Right lobe of liver (tissue), 6 donors: ENCODE data around the gene PCYOX1L. TPM values are rescaled to one million over a fixed set of nuclear protein-coding genes. Genes with fewer than 3 reads are reported as not detected.

Experiments
- ATAC-seq, 4 donors: fragments of 200-7000 bp; cut with Tn5 transposase; one replicate each; pipeline ENCODE4 v1.9.1; 2020; ENCODE audit warnings: mild to moderate bottlenecking in 4 of 4, moderate library complexity in 4 of 4
- DNase-seq, 3 donors: peaks; one replicate each; pipeline ENCODE4 v3.0.0-alpha.2; 2020
- H3K27ac ChIP-seq, 3 donors: fragments of 200-600 bp; one replicate each; pipeline ENCODE4 v1.8.0; 2022
- H3K27me3 ChIP-seq, 2 donors: fragments of 200-600 bp; one replicate each; pipeline ENCODE4 v1.8.0; 2022
- H3K36me3 ChIP-seq, 4 donors: fragments of 200-600 bp; sonication (generic) in 1 of 4; one replicate each; pipeline versions ENCODE4 v1.5.1 to v1.8.0; 2017 to 2022; ENCODE audit warnings: control low read depth in 1 of 4
- H3K4me1 ChIP-seq, 4 donors: fragments of 200-600 bp; sonication (generic) in 1 of 4; one replicate each; pipeline versions ENCODE4 v1.5.1 to v1.8.0; 2017 to 2022; ENCODE audit warnings: control low read depth in 1 of 4
- H3K4me3 ChIP-seq, 3 donors: fragments of 200-600 bp; one replicate each; pipeline ENCODE4 v1.8.0; 2022
- H3K9me3 ChIP-seq, 4 donors: fragments of 200-600 bp; sonication (generic) in 1 of 4; one replicate each; pipeline versions ENCODE4 v1.5.1 to v1.8.0; 2017 to 2022; ENCODE audit warnings: control low read depth in 1 of 4
- CTCF ChIP-seq, 4 donors: fragments of 200-600 bp in 3 of 4; fragments of 450-650 bp in 1 of 4; IDR thresholded peaks; one replicate each; pipeline versions ENCODE4 v1.5.1 to v1.8.0; 2016 to 2022; ENCODE audit warnings: antibody characterized with exemption in 4 of 4, mild to moderate bottlenecking in 2 of 4
- POLR2A ChIP-seq: fragments of 450-650 bp; IDR thresholded peaks from one replicate; pipeline ENCODE4 v1.6.1; 2017; ENCODE audit warnings: antibody characterized with exemption, mild to moderate bottlenecking
- WGBS: methylation state at CpG from one replicate; pipeline ENCODE4 v1.1.6; 2018; ENCODE audit warnings: low coverage, low lambda C conversion rate; ENCODE audit not compliant: insufficient coverage; ENCODE audit errors: missing lambda C conversion rate; 5-methylcytosine and 5-hydroxymethylcytosine counted together
- intact Hi-C, 2 donors: fragments of 100-400 bp; cut with DNase I; formaldehyde crosslinking; loops; one replicate each; pipeline versions ENCODE4 v1.11.2 to v1.14.1; 2022
- total RNA-seq, 6 experiments: library from RNA; depleted of rRNA in 2 of 6; stranded (reverse); fragments of >200 nt in 2 of 6; fragmentation: NEBNext Ultra II Directional in 3 of 6; extraction: Animal tissue kit (Norgen Biotek cat#: 25700) in 3 of 6; gene quantifications; one replicate each; pipeline versions ENCODE4 v1.1.0 to v1.2.4, GENCODE V29; 2016 to 2023
- donor health status: DM: no; HTN: yes; CAD: no.
- donor health status: DM: no; HTN: no; CAD: no.
- donor health status: DM: no; HTN: no; CAD: no.
- donor health status: DM: no; HTN: yes; CAD: no.
- donor health status: DM: no; HTN: yes; CAD: no.

Gene PCYOX1L
- total RNA-seq, 6 experiments from 2014 or later: 0.29 to 1.2 (median 0.62) TPM

- no peak overlapping the region for H3K27ac ChIP-seq
- 81% methylated on average over 2 of the region's 7 CpGs for WGBS
- intact Hi-C loops: no loop called here
- H3K9me3 ChIP-seq: no peaks in the 10 kb centered on the region
- no peaks in the 10 kb centered on the region for H3K27me3 ChIP-seq
- no peaks in the 10 kb centered on the region for H3K4me1 ChIP-seq
- ATAC-seq: no peak
- H3K4me3 ChIP-seq: no peak overlapping the region
- DNase-seq: no peak
- no peaks in the 10 kb centered on the region for H3K36me3 ChIP-seq
- no peak for TF ChIP-seq CTCF (IDR thresholded peaks at IDR 0.05)
- no peak for TF ChIP-seq POLR2A
Measured at GRCh38 chr5:149376711-149377447, 19.0 kb downstream of the PCYOX1L start.

- TF ChIP-seq POLR2A: no peak
- TF ChIP-seq CTCF (IDR thresholded peaks at IDR 0.05): no peak
- no peaks in the 10 kb centered on the region for H3K4me1 ChIP-seq
- H3K4me3 ChIP-seq: no peak overlapping the region
- no peaks in the 10 kb centered on the region for H3K27me3 ChIP-seq
- H3K9me3 ChIP-seq: no peaks in the 10 kb centered on the region
- no peak overlapping the region for H3K27ac ChIP-seq
- DNase-seq: no peak
- H3K36me3 ChIP-seq: no peaks in the 10 kb centered on the region
- WGBS: 42% methylated on average over 3 of the region's 5 CpGs
- no peak for ATAC-seq
- intact Hi-C loops: no loop called here
Measured at GRCh38 chr5:149378241-149378820, 20.5 kb downstream of the PCYOX1L start.

- Histone ChIP-seq H3K4me3 (no peak within 1 kb of the TSS), H3K36me3 (no peaks in the 10 kb centered on the region), H3K9me3 (no peaks in the 10 kb centered on the region), H3K4me1 (no peaks in the 10 kb centered on the region), H3K27ac (no peak within 1 kb of the TSS), H3K27me3 (no peaks in the 10 kb centered on the region)
- TF ChIP-seq CTCF (IDR thresholded peaks at IDR 0.05) (no peak), POLR2A (no peak)
- WGBS: 91% methylated on average over 5 of the region's 22 CpGs
- intact Hi-C loops: no loop called here
- ATAC-seq: no peak
- no peak for DNase-seq
Measured at GRCh38 chr5:149379177-149379761, 21.4 kb downstream of the PCYOX1L start, which contains the start of gene IL17B. IL17B (minus strand) TSS chr5:149379292; CDS start chr5:149379225, 67 bp downstream.

GRCh38 chr5:149379818-149380374 lies 22.1 kb downstream of the PCYOX1L start:
- WGBS: 97% methylated on average over 5 of the region's 5 CpGs
- Histone ChIP-seq H3K4me1 (no peaks in the 10 kb centered on the region), H3K4me3 (no peak overlapping the region), H3K27ac (no peak overlapping the region), H3K36me3 (no peaks in the 10 kb centered on the region), H3K9me3 (no peaks in the 10 kb centered on the region), H3K27me3 (no peaks in the 10 kb centered on the region)
- ATAC-seq: no peak
- TF ChIP-seq POLR2A (no peak), CTCF (IDR thresholded peaks at IDR 0.05) (no peak)
- intact Hi-C loops: loop anchor here in 1 of 2 donors (5.0 kb wide), 2 partner anchors 42 to 187 kb away; no protein-coding TSS in a partner anchor
- DNase-seq: no peak
